ENCODE data around the gene ARHGEF4.

ARHGEF4 gene

DNA sequence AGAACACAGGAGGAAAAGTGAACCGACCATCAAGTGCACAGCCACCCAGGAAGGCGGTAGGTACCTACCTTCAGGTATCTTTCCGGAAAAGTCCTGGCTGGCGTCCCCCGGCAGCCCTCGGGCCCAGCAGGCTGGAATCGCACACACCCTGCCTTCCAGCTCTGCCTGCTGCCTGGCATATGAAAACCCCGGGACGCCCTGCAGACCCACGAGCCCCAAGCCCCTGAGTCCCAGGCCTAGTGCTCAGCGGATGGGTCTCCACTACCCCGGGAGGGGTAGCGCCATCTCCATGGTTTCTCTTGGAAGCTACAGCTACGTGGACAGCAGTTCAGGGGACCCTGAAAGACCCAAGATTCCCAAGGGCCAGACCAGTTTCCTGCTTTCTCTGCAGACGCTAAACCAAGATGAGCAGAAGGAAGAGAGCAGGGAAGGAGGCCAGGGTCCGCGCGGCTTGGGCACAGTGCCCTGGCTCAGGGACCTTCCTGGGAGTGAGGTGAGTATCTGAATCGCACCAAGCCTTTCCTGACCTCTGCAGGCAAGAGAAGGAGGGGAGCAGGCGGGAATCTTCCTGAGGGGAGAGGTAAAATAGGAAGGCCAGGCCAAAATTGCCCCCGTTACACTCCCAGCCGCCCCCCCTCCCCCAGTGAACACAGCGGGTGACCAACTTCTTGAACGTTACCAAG is 80.4 kb downstream of the ARHGEF4 start:
- no peak for DNase-seq (ENCODE audit: low read depth in 3 of 3, low spot score in 1 of 3)

DNA sequence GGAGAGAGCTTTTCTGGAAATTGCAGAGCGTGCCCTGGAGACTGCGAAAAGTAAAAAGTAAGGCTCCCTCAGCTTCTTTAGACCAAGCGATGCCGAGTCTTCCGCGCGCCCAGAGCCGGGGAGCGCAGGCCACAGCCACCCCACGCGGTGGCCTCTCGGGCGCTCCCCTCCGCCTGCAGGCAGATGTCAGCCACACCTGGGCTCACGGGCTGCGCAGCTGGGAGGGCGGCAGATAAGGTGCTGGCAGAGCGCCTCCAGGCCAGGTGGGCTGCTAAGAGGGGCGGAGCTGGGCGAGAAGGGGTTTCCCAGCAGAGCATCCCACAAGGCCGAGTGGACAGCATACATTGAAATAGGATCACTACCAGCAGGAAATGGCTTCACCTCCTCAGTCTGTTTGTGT is 81.7 kb downstream of the ARHGEF4 start:
- DNase-seq (ENCODE audit: low read depth in 3 of 3, low spot score in 1 of 3): no peak

DNA sequence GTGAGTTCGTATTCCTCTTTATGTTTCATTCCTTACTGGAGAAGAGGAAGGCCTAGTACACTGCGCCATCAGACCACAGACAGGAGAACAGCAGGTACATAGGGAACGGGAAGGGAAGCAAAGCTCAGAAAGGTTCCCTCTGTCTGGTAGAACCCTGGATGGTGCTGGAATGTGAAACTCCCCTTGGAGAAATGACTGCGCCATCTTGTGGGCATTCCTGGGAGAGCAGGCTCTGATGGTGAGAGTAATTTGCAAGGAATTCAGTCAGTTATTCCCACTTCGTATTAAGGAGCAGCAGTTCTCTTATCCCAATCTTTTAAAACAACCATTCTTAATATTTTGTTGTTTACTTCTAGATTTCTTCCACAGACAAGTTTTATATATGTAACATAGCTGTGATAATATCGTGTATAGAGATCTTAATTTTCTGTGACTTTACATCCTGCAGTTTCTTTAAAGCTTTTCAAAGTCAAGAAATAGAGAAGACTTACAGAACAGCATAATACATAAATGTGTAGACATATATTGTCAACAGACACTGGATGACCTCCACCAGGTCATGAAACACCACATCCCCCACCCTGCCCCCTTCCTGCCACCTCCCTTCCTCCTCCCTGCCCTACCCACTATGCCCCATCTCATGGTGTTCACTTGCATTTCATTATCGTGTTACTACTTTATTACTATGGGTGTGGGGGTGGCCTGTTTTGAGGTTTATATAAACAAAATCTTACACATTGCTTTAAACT is 83.9 kb downstream of the ARHGEF4 start:
- peak in 2 of 3 donors; percentile 27 to 46 for DNase-seq (ENCODE audit: low read depth in 3 of 3, low spot score in 1 of 3)

DNA sequence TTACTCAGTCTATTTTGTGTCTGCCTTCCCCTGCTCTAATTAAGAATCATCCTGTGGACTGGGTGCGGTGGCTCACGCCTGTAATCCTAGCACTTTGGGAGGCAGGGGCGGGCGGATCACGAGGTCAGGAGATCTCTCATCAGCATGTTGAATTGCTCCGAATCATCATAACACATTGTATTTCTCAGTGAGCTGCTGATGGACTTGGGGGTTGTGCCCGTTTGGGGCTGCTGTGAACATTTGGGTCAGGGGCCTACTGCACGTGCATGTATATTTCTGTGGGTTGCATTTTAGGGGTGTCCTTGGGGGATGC is 84.4 kb downstream of the ARHGEF4 start:
- no peak for DNase-seq (ENCODE audit: low read depth in 3 of 3, low spot score in 1 of 3)

DNA sequence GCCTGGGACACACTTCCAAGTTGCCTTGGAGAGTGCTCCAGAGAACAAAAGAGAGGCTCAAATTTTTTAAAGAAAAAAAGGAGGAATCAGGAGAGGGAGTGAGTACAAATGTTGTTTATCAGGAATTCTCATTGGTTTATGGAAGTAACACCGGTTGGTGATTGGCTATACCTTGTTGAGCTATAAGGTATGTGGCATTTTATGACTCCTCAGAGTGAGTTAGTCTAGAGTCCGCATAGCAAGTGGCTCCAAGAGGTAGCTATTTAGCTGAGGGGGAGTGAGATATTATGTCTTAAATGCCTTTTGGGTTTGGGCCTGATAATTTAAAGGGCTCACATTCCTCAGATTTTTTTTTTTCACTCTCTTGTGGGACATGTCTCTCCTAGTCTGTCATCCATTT is 85.7 kb downstream of the ARHGEF4 start:
- no peak for DNase-seq (ENCODE audit: low read depth in 3 of 3, low spot score in 1 of 3)

DNA sequence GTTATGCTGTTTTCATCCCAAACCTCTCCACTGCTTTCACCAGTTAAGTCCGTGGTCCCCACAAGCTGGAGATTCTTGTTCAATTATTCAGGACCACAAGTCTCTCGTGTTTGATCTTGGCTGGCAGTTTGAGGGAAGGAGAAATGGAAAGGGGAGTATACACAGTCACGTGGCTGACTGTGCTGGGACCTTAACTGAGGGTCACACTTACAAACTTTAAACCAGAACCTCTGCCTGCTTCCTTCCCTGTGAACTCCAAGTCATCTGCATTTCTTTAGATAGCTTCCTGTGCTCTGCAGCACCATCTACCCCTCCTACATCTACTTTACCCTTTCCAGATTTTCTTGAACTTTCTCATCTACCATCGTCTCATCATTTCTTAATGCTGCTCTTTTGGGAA is 91.7 kb downstream of the ARHGEF4 start:
- DNase-seq (ENCODE audit: low read depth in 3 of 3, low spot score in 1 of 3): no peak

DNA sequence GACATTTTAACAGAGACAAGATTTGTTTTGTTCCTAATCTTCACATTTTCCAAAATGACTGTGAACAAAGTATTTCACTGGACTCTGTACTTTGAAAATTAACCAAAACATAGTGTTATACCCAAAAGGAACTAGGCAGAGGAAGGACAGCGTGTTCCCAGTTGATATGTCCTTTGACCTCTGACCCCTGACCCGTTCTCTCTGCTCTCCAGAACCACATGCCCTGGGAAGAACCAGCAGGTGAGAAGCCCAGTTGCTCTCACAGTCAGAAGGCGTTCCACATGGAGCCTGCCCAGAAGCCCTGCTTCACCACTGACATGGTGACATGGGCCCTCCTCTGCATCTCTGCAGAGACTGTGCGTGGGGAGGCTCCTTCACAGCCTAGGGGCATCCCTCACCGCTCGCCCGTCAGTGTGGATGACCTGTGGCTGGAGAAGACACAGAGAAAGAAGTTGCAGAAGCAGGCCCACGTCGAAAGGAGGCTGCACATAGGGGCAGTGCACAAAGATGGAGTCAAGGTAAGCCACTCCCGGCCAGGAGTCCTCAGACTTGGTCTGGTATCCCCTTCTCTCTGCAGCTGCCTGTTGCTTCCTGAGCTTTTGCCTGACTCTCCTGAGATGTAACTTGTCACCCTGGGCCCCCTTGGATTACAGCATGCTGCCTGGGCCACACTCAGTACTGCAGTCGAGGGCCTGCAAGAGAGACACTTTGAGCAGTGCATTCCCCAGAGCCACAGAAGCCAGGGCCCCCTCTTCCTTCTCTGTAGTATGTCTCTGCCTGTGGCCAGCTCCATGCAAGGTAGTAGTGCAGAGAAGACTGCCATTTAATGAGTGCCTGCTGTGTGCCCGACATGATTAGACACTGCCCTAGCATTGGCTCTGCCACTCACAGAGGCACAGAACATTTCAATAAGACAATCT is 94.3 kb downstream of the ARHGEF4 start:
- no peak for DNase-seq (ENCODE audit: low read depth in 3 of 3, low spot score in 1 of 3)

DNA sequence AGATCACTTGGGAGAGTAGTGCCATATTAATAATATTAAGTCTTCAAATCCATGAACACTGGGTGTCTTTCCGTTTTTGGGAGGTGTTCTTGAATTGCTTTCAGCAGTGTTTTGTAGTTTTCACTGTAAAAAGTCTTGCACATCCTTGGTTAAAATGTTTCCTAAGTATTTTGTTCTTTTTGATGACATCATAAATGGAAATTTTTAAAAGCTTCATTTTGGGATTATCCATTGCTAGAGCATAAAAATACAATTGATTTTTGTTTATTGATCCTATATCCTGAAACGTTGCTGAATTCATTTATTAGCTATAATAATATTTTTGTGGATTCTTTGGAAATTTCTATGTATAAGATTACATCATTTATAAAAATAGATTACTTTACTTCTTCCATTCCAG is 96.8 kb downstream of the ARHGEF4 start:
- DNase-seq (ENCODE audit: low read depth in 3 of 3, low spot score in 1 of 3): no peak

DNA sequence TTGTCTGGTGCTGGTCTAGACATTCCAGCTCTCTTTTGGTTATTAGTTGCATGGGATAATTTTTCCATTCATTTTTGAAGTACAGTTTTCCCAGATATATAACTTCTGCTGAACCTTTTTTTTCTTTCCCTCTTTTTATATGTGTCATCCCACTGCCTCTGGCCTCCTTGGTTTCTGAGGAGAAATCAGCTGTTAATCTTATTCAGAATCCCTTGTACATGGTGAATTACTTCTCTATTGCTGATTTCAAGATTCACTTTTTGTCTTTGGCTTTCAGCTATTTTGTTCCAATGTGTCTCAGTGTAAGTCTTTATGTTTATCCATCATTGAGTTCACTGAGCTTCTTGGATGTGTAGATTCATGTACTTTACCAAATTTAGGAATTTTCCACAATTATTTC is 99.7 kb downstream of the ARHGEF4 start:
- DNase-seq (ENCODE audit: low read depth in 3 of 3, low spot score in 1 of 3): no peak

DNA sequence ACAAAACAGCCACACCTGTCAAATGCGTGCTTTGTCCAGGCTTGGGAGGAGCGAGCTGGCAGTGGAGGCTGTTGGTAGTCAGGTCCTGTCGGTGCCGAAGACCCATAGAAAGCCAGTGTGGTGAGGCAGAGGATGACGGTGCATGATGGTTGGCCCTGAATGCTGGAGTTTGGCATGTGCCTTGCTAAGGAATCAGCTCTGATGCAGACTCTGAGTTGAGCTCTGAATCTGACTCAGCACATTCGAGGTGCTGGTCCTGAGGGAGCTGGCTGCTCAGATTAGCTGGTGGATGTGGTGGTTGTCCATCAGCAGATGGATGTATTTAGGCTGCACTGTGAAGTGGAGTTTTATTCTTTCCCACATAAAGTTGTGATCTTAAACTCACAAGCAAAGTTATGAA is 111.3 kb downstream of the ARHGEF4 start:
- DNase-seq (ENCODE audit: low read depth in 3 of 3, low spot score in 1 of 3): no peak

DNA sequence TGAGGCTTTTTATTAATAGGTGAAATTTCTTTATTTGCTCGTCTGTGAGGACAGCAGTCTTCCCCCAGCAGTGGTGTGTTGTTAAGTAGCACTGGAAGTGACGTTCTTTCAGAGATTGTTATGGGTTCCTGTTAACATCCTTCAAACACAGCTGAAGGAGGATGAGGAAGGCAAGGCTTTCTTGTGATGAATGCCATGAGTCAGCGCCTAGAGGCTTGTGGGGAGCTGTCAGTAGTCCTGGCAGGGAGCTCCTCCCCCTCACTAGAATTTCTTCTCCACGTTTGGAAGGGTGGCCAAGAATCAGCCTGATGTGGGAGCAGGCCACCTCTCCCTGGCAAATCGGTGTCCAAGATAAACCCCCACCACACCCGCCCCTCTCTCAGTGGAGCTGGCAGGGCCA is 113.2 kb downstream of the ARHGEF4 start:
- DNase-seq (ENCODE audit: low read depth in 3 of 3, low spot score in 1 of 3): no peak

DNA sequence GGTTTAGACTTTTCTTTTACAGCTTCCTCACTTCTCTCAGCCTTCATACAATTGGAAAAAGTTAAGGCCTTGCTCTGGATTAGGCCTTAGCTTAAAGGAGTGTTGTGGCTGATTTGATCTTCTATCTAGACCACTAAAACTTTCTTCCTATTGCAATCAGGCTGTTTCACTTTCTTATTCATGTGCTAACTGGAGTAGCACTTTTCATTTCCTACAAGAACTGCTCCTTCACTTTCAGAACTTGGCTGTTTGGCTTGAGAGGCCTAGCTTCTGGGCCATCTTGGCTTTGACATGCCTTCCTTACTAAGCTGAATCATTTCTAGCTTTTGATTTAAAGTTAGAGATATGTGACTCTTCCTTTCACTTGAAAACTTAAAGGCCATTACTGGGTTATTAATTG is 114.3 kb downstream of the ARHGEF4 start:
- DNase-seq (ENCODE audit: low read depth in 3 of 3, low spot score in 1 of 3): no peak

DNA sequence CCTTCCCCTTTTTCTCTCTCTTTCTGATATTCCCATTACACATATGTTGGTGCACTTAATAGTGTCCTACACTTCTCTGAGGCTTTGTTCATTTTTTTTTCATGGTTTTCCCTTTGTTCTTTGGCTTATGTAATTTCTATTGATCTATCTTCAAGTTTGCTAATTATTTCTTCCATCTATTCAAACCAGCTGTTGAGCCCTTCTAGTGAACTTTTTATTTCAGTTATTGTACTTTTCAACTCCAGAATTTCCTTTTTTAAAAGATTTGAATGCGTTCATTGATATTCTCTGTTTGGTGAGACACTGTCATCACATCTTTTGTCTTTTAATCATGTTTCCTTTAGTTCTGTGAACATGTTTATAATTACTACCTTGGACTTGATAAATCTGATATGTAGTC is 118.2 kb downstream of the ARHGEF4 start:
- DNase-seq (ENCODE audit: low read depth in 3 of 3, low spot score in 1 of 3): no peak

DNA sequence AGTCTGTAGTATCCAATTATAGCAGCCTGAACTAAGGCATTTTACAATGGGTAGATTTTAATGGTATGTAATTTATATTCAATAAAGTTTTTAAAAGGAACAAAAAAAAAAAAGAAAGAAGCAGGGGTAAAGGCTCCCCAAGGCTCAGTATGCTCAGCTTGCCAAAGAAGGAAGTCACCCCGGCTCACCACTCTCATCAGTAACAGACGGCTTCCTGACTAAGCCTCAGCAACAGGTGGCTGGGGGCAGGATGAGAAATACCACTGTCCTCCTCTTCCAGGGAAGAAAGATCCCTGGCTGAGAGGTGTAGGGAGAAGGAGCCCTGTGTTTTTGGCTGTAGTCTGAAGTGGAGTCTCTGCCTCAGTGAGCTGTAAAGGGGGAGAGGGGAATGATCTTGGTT is 121.2 kb downstream of the ARHGEF4 start:
- no peak for DNase-seq (ENCODE audit: low read depth in 3 of 3, low spot score in 1 of 3)

DNA sequence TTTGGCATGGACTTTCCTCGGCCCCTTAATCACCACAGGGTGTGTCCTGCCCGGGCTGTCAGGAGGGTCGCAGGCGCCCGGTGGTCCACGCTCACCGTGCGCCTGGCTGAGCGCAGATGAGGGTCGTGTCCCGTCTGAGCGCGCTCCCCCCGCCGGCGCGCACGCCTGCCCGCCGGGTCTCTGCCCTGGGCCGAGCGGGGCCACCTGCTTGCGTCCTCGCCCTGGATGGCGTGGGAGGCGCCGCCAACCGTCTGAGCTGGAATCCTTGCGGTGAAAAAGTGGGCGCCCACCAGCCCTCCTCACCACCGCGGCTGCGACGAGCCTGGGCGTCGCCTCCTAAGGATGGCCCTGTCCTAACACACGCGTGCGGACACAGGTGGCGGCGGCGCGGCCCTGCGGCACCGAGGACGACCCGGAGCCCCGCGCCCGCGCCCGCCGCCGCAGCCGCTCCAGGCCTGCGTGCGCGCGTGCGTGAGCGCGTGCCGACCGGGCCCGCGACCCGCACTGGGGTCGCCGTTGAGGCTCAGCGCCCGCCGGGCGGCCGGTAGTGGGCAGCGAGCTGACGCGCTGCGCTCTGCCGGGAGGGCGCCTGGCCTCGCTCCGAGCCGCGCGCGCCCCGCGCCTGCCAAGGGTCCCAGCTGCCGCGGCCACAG is 126.6 kb downstream of the ARHGEF4 start:
- no peak for DNase-seq (ENCODE audit: low read depth in 3 of 3, low spot score in 1 of 3)

DNA sequence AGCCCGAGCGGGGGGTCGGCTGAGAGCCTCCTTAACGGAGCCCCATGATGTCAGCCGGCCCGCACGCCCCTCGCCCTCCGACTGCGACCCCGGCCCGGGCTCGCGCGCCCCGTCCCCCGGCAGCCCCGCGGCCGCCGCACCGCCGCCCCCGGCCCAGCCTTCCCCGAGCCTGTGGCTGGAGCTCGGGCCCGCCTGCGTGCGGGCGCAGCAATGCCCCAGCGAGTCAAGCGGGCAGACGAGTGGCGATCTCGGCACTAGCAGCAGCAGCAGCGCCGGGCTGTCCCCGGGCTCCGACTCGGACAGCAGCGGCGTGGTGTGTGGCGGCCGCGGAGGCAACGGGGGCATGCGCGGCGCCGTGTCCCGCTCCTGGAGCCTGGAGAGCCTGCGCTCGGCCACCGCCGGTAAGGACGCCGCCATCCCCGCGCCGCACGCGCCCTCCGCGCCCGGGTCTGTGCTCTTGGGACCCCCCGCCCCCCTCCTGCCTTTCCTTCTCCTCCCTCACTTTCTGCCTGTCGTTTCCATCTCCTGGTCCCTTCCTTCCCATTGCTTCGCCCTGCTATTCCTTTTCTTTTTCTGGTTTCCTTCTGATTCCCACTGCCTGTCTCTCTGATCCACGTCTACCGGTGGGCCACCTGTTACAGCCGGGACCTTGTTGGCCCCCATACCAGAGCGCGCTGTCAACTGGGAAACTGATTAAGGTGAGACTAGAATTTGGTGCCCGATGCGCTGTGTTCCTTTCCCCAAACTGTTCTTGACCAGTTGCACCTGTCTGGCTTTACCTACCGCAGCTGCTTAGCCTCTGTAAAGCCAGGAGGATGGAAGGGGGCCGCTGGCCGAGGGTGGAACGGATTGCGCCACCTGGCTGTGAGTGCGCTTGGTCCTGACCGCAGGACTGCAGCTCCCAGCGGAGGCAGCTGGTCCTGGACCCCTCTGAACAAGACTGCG is 127.4 kb downstream of the ARHGEF4 start:
- no peak for DNase-seq (ENCODE audit: low read depth in 3 of 3, low spot score in 1 of 3)

DNA sequence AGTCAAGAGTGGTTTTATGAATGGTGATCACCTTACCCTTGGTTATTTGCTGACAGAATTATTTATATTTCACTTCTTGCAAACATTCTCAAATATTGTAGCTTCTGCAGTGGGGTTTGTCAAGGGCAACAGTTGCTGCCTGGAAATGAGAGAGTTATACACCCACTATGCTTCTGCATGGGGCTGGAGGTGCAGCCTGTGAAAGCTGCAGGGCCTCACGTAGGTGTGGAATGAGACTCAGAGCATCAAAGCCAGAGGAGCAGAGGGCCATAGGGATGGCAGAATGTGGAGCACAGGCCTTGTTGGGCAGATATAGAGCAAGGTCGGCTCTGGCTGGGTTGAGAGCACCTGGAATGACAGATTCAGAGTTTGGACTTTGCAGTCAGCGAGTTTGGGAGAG is 128.2 kb downstream of the ARHGEF4 start:
- no peak for DNase-seq (ENCODE audit: low read depth in 3 of 3, low spot score in 1 of 3)

DNA sequence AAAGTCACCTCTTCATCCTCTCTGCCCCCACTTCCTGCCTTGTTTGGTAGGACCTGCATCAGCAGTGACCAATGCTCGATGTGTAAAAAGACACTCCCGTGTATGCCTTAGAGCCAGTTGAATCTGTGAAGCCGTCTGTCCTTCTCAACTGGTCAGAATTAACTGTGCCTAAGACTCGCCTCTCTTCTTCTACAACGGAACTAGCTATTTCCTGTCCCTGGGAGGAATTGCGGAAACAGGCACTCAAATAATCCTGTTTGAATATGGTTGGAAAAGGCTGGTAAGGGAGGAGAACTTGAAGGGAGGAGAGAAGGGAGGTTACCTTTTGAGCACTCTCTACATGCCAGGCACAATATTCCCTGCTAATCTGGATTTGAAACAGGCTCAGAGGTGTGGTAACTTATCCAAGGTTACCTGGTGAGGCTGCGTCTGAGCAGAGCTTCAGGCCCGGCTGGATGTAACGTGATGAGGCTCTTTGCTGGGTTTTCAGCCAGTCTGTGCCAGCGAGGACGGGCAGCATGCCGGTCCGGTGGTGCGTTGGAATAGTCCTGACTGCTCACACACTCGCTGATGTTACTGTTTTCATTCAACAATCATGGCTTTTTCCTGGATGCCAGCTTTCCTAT is 129.5 kb downstream of the ARHGEF4 start:
- DNase-seq (ENCODE audit: low read depth in 3 of 3, low spot score in 1 of 3): no peak

DNA sequence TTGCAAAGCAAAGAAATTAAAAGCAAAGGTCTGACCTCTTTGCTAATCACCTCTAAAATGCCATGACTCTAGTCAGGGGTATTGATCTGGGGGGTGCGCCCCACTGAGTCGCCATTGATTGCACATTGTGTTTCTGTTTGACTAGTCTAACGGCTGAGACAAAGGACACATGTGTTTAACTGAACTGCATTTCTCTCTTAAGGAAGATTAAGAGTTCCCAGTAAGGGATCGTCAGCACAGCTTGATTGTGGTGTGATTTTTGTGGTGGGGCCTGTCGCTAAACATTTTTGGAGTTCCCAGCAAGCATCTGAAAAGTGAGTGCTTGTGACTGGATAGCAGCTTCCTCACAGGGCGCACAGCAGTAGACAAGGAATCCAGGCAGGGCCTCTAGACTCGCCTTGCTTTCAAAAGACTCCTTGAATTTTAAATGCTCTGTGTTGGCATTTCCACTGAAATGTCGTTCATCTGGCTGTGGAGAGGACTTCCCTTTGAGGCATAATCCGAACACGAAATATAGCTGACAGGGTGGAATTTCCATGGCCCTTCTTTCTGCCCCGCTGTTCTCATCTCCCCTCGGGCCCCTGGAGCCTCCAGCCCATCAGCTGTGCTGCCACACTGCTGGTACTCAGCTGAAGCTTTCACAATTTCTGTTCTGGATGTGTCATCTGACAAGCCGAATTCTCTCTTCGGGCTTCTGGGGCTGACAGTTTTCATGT is 130.2 kb downstream of the ARHGEF4 start:
- no peak for DNase-seq (ENCODE audit: low read depth in 3 of 3, low spot score in 1 of 3)
